ENCODE data around the gene WASHC2A. TPM values are rescaled to one million over a fixed set of nuclear protein-coding genes. Genes with fewer than 3 reads are reported as not detected.
"Not testable (repeated sequence)": the region's sequence is repeated elsewhere in the genome, so short reads cannot be mapped to it uniquely, and the experiment has no call there.

The WASHC2A gene
- 10 to 100 TPM; 48.7 to 82.5 (median 75.6) TPM for polyA plus RNA-seq (ENCODE audit: insufficient read length in 4 of 4)

GRCh38 chr10:50067546-50068351 is at the start of gene WASHC2A:
Gene WASHC2A (plus strand): TSS chr10:50067954. CDS start chr10:50068006, 52 bp downstream.
- peak; percentile 12 to 65 (median 32) for DNase-seq (ENCODE audit: low read depth in 4 of 4, low spot score in 2 of 4)

GRCh38 chr10:50019279-50019678 is 48.5 kb upstream of the WASHC2A start:
- DNase-seq (ENCODE audit: low read depth in 4 of 4, low spot score in 2 of 4) = not testable (repeated sequence)

- DNase-seq (ENCODE audit: low read depth in 4 of 4, low spot score in 2 of 4) = not testable (repeated sequence)
Observed at GRCh38 chr10:50020451-50021024, 47.2 kb upstream of the WASHC2A start.

- no peak for DNase-seq (ENCODE audit: low read depth in 4 of 4, low spot score in 2 of 4)
Observed at GRCh38 chr10:50021646-50022045, 46.1 kb upstream of the WASHC2A start.

- not testable (repeated sequence) for DNase-seq (ENCODE audit: low read depth in 4 of 4, low spot score in 2 of 4)
Observed at GRCh38 chr10:50024716-50025383, 42.9 kb upstream of the WASHC2A start.

GRCh38 chr10:50025627-50026026 is 42.1 kb upstream of the WASHC2A start:
- no peak for DNase-seq (ENCODE audit: low read depth in 4 of 4, low spot score in 2 of 4)

GRCh38 chr10:50027195-50027594 is 40.6 kb upstream of the WASHC2A start:
- DNase-seq (ENCODE audit: low read depth in 4 of 4, low spot score in 2 of 4) = no peak

- no peak for DNase-seq (ENCODE audit: low read depth in 4 of 4, low spot score in 2 of 4)
Observed at GRCh38 chr10:50033481-50033880, 34.3 kb upstream of the WASHC2A start.

GRCh38 chr10:50035337-50035736 is 32.4 kb upstream of the WASHC2A start:
- DNase-seq (ENCODE audit: low read depth in 4 of 4, low spot score in 2 of 4) = not testable (repeated sequence)

- no peak for DNase-seq (ENCODE audit: low read depth in 4 of 4, low spot score in 2 of 4)
Observed at GRCh38 chr10:50044941-50045664, 22.7 kb upstream of the WASHC2A start.

GRCh38 chr10:50046457-50046856 is 21.3 kb upstream of the WASHC2A start:
- DNase-seq (ENCODE audit: low read depth in 4 of 4, low spot score in 2 of 4) = not testable (repeated sequence)

- not testable (repeated sequence) for DNase-seq (ENCODE audit: low read depth in 4 of 4, low spot score in 2 of 4)
Observed at GRCh38 chr10:50047594-50047993, 20.2 kb upstream of the WASHC2A start.

- DNase-seq (ENCODE audit: low read depth in 4 of 4, low spot score in 2 of 4) = not testable (repeated sequence)
Observed at GRCh38 chr10:50051995-50052660, 15.6 kb upstream of the WASHC2A start.

- DNase-seq (ENCODE audit: low read depth in 4 of 4, low spot score in 2 of 4) = not testable (repeated sequence)
Observed at GRCh38 chr10:50052778-50053376, 14.9 kb upstream of the WASHC2A start.

- DNase-seq (ENCODE audit: low read depth in 4 of 4, low spot score in 2 of 4) = not testable (repeated sequence)
Observed at GRCh38 chr10:50055494-50056292, 12.1 kb upstream of the WASHC2A start.

- not testable (repeated sequence) for DNase-seq (ENCODE audit: low read depth in 4 of 4, low spot score in 2 of 4)
Observed at GRCh38 chr10:50056654-50057053, 11.1 kb upstream of the WASHC2A start.

- DNase-seq (ENCODE audit: low read depth in 4 of 4, low spot score in 2 of 4) = not testable (repeated sequence)
Observed at GRCh38 chr10:50058727-50059126, 9.0 kb upstream of the WASHC2A start.

GRCh38 chr10:50059946-50060345 is 7.8 kb upstream of the WASHC2A start:
- DNase-seq (ENCODE audit: low read depth in 4 of 4, low spot score in 2 of 4) = not testable (repeated sequence)

- DNase-seq (ENCODE audit: low read depth in 4 of 4, low spot score in 2 of 4) = not testable (repeated sequence)
Observed at GRCh38 chr10:50061548-50061947, 6.2 kb upstream of the WASHC2A start.
